ENCODE measurements around the gene SECISBP2. TPM values are rescaled to one million over a fixed set of nuclear protein-coding genes. Genes with fewer than 3 reads are reported as not detected.

The SECISBP2 gene
- total and polyA plus RNA-seq, 2 experiments from 2014 or later: 77.7 to 86.8 TPM

- no peaks in the 10 kb centered on the region for H3K36me3 Mint-ChIP-seq (ENCODE audit: low read depth)
- no peak for TF ChIP-seq ZNF462 (CRISPR knock-in tag; IDR thresholded peaks at IDR 0.05)
- TF ChIP-seq NANOG (IDR thresholded peaks at IDR 0.05; ENCODE audit: borderline replicate concordance): no peak
- TF ChIP-seq REST (IDR thresholded peaks at IDR 0.05; ENCODE audit: unreplicated experiment): no peak
- no peak for ATAC-seq
- H3K27me3 ChIP-seq (ENCODE audit: insufficient read depth): no peaks in the 10 kb centered on the region
- no peaks in the 10 kb centered on the region for H3K4me1 ChIP-seq (ENCODE audit: insufficient read depth)
- H4K20me1 ChIP-seq (replicated peaks; ENCODE audit: insufficient read depth): no peaks in the 10 kb centered on the region
- no peaks in the 10 kb centered on the region for H3K9me3 Mint-ChIP-seq
- H3K4me3 Mint-ChIP-seq: no peak overlapping the region
- no peaks in the 10 kb centered on the region for H3K4me1 Mint-ChIP-seq
- no peak overlapping the region for H3K4me2 ChIP-seq
- H3K9me2 ChIP-seq (ENCODE audit: insufficient read depth): no peaks in the 10 kb centered on the region
- no peak overlapping the region for H3K27ac ChIP-seq (ENCODE audit: low read depth)
- H2AFZ ChIP-seq: no peak overlapping the region
- H3K27ac Mint-ChIP-seq: no peak overlapping the region
- DNase-seq (ENCODE audit: low spot score): no peak
- H3K36me3 ChIP-seq (ENCODE audit: insufficient read depth): no peaks in the 10 kb centered on the region; the same call in 1 of the 2 replicates
- H3K79me2 ChIP-seq (replicated peaks; ENCODE audit: insufficient read depth): no peaks in the 10 kb centered on the region
- H3K27me3 Mint-ChIP-seq (ENCODE audit: insufficient read depth, low read depth, poor library complexity): peaks cover 2% of the 10 kb centered on the region
- H3K4me3 ChIP-seq: no peak overlapping the region
- no peaks in the 10 kb centered on the region for H3F3A ChIP-seq (replicated peaks; ENCODE audit: low read depth)
Measured at GRCh38 chr9:89368550-89368949, 50.2 kb downstream of the SECISBP2 start.

Measured in GM23338 (cell line).